ENCODE measurements around the gene ZNF711.
A peak's percentile ranks its signal among the peaks of the same experiment; 100 is the strongest.
"Not testable (repeated sequence)": the region's sequence is repeated elsewhere in the genome, so short reads cannot be mapped to it uniquely, and the experiment has no call there.

Gene ZNF711

DNA sequence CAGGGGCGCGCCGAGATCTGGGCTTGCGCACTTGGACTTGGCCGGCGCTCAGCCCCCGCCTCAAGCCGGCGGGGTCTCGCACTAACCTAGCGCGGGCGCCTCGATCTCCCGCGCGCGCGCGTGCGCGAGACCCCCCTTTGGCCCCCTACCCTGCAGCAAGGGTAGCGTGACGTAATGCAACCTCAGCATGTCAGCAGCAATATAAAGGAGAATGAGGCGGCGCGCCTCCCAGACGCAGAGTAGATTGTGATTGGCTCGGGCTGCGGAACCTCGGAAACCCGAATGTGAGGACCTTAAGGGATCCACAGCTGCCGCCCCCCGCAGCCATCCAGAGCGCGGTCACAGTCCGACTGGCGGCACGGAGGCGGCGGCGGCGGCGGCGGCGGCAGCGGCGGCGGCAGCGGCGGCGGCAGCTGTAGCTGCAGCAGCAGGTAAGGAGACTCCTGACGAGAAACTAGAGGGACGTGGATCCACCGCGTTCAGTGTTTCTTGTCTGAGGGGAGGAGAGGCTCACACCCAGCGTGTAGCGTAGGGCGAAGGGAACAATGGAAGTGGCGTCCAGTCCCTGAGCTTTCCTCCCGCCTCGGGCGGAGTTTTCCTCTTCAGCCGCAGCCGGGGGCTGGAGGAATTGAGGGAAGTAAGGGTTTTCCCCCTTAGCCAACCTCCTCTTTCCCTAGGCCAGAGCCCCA is at the start of gene ZNF711, which contains the start of gene SATL1:
TSS of gene ZNF711 (plus strand) at position 231 of the 689 bp plus-strand sequence. CDS start 3,582 bp downstream, outside the sequence.
TSS of gene SATL1 (minus strand) at position 19 of the 689 bp plus-strand sequence. CDS start 134,811 bp downstream, outside the sequence.
- H3K4me1 ChIP-seq (ENCODE audit: control insufficient read depth, insufficient read depth, low read length), result no peaks in the 10 kb centered on the region
- H3K9ac ChIP-seq (ENCODE audit: low read length in 2 of 2), result peak within 1 kb of the TSS; percentile 22 to 51
- no peaks in the 10 kb centered on the region for H3K9me3 ChIP-seq (ENCODE audit: control insufficient read depth in 2 of 2, low read length in 2 of 2)
- H3K4me3 ChIP-seq (ENCODE audit: low read length in 2 of 2), result peak within 1 kb of the TSS; percentile 69 to 71
- H3K27ac ChIP-seq (ENCODE audit: low read length), result no peak within 1 kb of the TSS
- no peaks in the 10 kb centered on the region for H3K36me3 ChIP-seq (ENCODE audit: control insufficient read depth in 2 of 2, insufficient read depth in 2 of 2, low read length in 2 of 2)
- H3K27me3 ChIP-seq (ENCODE audit: control insufficient read depth in 1 of 2, insufficient read depth in 2 of 2, low read length in 2 of 2), result no peaks in the 10 kb centered on the region

DNA sequence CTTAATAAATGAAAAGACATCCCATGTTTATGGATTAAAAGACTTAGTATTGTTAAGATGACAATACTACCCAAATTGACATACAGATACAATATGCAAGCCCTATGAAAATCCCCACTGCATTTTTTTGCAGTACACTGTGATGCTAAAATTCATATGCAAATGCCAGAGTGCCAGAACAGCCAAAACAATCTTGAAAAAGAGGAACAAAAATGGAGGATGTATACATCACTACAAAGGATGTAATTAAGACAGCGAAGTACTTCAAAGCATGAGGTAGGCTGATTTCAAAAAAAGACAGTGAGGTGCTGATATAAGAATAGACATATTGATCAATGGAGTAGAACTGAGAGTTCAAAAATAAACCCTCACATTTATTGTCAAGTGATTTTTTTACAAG is 47.5 kb upstream of the ZNF711 start:
- no peak overlapping the region for H3K9ac ChIP-seq (ENCODE audit: low read length in 2 of 2)
- no peaks in the 10 kb centered on the region for H3K36me3 ChIP-seq (ENCODE audit: control insufficient read depth in 2 of 2, insufficient read depth in 2 of 2, low read length in 2 of 2)
- no peaks in the 10 kb centered on the region for H3K27me3 ChIP-seq (ENCODE audit: control insufficient read depth in 1 of 2, insufficient read depth in 2 of 2, low read length in 2 of 2)
- H3K4me3 ChIP-seq (ENCODE audit: low read length in 2 of 2), result no peak overlapping the region
- no peaks in the 10 kb centered on the region for H3K4me1 ChIP-seq (ENCODE audit: control insufficient read depth, insufficient read depth, low read length)
- H3K27ac ChIP-seq (ENCODE audit: low read length), result no peak overlapping the region
- no peaks in the 10 kb centered on the region for H3K9me3 ChIP-seq (ENCODE audit: control insufficient read depth in 2 of 2, low read length in 2 of 2)

DNA sequence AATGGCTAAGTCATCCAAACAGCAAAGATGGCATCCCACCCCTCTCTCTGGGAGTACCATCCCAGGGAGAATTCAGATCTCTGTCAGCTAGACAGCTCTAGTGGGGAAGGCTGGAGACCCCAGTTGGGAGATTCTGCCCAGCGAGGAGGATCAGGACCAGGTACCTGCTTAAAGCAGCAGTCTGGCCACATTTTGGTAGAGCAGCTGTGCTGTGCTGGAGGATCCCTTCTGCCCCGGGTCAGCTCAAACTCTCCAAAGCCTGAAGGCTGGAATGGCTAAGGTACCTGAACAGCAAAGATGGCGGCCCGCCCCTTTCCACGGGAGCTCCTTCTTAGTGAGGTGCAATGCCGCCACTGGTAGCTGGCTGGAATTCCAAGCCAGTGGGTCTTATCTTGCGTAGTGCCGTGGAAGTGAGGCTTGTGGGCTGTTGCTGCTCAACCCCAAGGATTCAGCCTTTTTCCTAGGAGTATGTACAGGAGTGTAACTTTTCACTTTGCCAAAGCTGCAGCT is 40.3 kb upstream of the ZNF711 start:
- Histone ChIP-seq H3K36me3 (ENCODE audit: control insufficient read depth in 2 of 2, insufficient read depth in 2 of 2, low read length in 2 of 2) (no peaks in the 10 kb centered on the region), H3K9me3 (ENCODE audit: control insufficient read depth in 2 of 2, low read length in 2 of 2) (no peaks in the 10 kb centered on the region), H3K27me3 (ENCODE audit: control insufficient read depth in 1 of 2, insufficient read depth in 2 of 2, low read length in 2 of 2) (peaks cover 0 to 2% of the 10 kb centered on the region in 2 donors), H3K4me1 (ENCODE audit: control insufficient read depth, insufficient read depth, low read length) (no peaks in the 10 kb centered on the region), H3K9ac (ENCODE audit: low read length in 2 of 2) (no peak overlapping the region), H3K27ac (ENCODE audit: low read length) (no peak overlapping the region), H3K4me3 (ENCODE audit: low read length in 2 of 2) (no peak overlapping the region)

DNA sequence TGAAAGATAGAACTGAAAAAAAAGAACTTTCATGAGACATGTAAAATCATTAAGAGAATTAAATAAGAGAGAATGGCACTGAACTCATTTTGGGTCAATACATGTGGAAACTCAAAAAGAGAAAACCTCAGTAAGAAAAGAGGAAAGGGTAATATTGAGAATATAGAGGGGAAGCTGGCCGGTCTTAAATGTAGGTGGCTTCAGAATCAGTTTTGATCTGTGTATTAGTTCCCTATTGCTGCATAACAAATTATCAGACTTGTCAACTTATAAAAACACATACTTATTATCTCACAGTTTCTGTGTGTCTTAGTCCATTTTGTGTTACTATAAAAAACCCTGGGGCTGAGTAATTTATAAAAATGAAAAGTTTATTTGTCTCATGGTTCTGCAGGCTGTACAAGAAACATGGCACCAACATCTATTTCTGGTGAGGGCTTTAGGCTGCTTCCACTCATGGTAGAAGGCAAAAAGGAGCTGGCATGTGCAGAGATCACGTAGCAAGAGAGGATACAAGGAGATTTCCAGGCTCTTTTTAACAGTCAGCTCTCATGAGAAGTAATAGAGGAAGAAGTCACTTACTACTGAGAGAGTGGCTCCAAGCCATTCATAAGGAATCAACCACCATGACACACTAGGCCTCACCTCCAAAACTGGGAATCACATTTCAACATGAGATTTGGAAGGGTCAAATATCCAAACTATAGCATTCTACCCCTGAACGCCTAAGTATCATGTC is 29.8 kb upstream of the ZNF711 start:
- no peaks in the 10 kb centered on the region for H3K27me3 ChIP-seq (ENCODE audit: control insufficient read depth in 1 of 2, insufficient read depth in 2 of 2, low read length in 2 of 2)
- H3K27ac ChIP-seq (ENCODE audit: low read length), result no peak overlapping the region
- H3K4me3 ChIP-seq (ENCODE audit: low read length in 2 of 2), result no peak overlapping the region
- H3K4me1 ChIP-seq (ENCODE audit: control insufficient read depth, insufficient read depth, low read length), result no peaks in the 10 kb centered on the region
- H3K9me3 ChIP-seq (ENCODE audit: control insufficient read depth in 2 of 2, low read length in 2 of 2), result no peaks in the 10 kb centered on the region
- H3K36me3 ChIP-seq (ENCODE audit: control insufficient read depth in 2 of 2, insufficient read depth in 2 of 2, low read length in 2 of 2), result no peaks in the 10 kb centered on the region
- H3K9ac ChIP-seq (ENCODE audit: low read length in 2 of 2), result no peak overlapping the region

DNA sequence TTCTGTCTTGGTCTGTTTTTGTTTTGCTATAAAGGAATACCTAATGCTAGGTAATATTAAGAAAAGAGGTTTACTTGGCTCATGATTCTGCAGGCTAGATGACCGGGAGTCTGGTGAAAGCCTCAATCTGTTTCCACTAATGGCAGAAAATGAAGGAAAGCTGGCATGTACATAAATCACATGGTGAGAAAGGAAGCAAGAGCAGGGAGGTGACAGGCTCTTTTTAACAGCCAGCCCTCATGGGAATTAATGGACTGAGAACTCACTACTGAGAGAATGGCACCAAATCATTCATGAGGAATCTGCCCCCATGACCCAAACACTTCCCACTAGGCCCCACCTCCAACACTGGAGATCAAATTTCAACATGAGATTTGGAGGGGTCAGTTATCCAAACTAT is 27.8 kb upstream of the ZNF711 start:
- Histone ChIP-seq H3K4me3 (ENCODE audit: low read length in 2 of 2) (no peak overlapping the region), H3K27ac (ENCODE audit: low read length) (no peak overlapping the region), H3K9ac (ENCODE audit: low read length in 2 of 2) (no peak overlapping the region), H3K4me1 (ENCODE audit: control insufficient read depth, insufficient read depth, low read length) (no peaks in the 10 kb centered on the region), H3K36me3 (ENCODE audit: control insufficient read depth in 2 of 2, insufficient read depth in 2 of 2, low read length in 2 of 2) (no peaks in the 10 kb centered on the region), H3K9me3 (ENCODE audit: control insufficient read depth in 2 of 2, low read length in 2 of 2) (no peaks in the 10 kb centered on the region), H3K27me3 (ENCODE audit: control insufficient read depth in 1 of 2, insufficient read depth in 2 of 2, low read length in 2 of 2) (no peaks in the 10 kb centered on the region)

DNA sequence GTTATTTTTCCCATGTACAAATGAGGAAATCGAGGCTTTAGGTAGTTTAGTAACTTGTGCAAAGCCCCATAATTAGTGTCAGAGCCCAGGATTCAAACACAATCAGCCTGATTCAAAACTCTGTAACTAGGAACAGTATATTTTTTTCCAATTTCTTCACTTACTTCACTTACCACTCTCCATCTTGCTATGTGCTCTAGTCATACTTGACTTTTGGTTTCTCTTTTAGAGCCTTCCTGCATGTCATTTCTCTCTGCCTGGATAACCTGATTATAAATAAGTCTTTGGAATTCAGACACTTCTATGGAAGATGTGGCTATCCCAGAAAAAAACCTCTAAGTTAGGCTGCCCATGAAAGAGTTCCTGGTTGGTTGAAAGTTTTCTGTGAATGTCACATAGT is 22.4 kb upstream of the ZNF711 start:
- Histone ChIP-seq H3K4me3 (ENCODE audit: low read length in 2 of 2) (no peak overlapping the region), H3K9ac (ENCODE audit: low read length in 2 of 2) (no peak overlapping the region), H3K36me3 (ENCODE audit: control insufficient read depth in 2 of 2, insufficient read depth in 2 of 2, low read length in 2 of 2) (no peaks in the 10 kb centered on the region), H3K4me1 (ENCODE audit: control insufficient read depth, insufficient read depth, low read length) (no peaks in the 10 kb centered on the region), H3K27me3 (ENCODE audit: control insufficient read depth in 1 of 2, insufficient read depth in 2 of 2, low read length in 2 of 2) (no peaks in the 10 kb centered on the region), H3K9me3 (ENCODE audit: control insufficient read depth in 2 of 2, low read length in 2 of 2) (no peaks in the 10 kb centered on the region), H3K27ac (ENCODE audit: low read length) (no peak overlapping the region)

DNA sequence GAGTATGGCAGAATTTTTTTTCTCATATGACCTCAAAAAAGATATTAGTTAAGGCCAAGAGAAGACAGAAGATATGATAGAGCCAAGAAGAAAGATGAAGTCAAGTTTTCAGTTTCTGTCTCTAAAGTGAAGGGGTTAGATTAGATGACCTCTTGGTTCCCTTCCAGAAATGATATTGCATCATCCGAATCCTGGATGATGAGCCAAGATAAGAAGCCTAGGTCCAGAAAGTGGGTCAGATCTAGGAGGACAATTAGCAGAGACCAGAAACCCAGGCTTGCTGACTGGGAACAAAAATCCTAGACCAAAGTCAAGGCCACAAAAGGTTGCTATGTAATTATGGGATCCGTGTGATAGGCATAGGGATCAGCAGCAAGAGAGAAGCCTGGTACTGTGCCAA is 20.4 kb upstream of the ZNF711 start:
- Histone ChIP-seq H3K9ac (ENCODE audit: low read length in 2 of 2) (no peak overlapping the region), H3K36me3 (ENCODE audit: control insufficient read depth in 2 of 2, insufficient read depth in 2 of 2, low read length in 2 of 2) (no peaks in the 10 kb centered on the region), H3K9me3 (ENCODE audit: control insufficient read depth in 2 of 2, low read length in 2 of 2) (no peaks in the 10 kb centered on the region), H3K27me3 (ENCODE audit: control insufficient read depth in 1 of 2, insufficient read depth in 2 of 2, low read length in 2 of 2) (no peaks in the 10 kb centered on the region), H3K4me1 (ENCODE audit: control insufficient read depth, insufficient read depth, low read length) (no peaks in the 10 kb centered on the region), H3K4me3 (ENCODE audit: low read length in 2 of 2) (no peak overlapping the region), H3K27ac (ENCODE audit: low read length) (no peak overlapping the region)

DNA sequence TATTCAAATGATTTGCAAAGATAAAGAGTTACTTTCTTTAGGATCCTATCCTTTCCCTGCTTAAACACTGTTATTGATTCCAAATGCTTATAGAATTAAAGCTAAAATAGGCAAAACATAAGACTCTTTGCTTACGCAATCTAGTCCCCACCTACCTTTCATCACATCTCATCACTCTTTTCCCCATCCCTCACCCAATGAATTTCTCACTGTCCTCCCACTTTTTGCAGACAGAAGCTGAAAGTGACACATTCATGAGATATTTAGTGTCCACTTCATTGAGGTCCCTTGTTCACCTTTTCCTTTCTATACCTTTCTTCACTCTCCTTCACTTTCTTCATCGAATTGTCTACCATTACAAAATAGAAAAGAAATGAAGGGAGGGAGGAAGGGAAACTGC is 636 bp upstream of the ZNF711 start:
- no peaks in the 10 kb centered on the region for H3K36me3 ChIP-seq (ENCODE audit: control insufficient read depth in 2 of 2, insufficient read depth in 2 of 2, low read length in 2 of 2)
- no peaks in the 10 kb centered on the region for H3K9me3 ChIP-seq (ENCODE audit: control insufficient read depth in 2 of 2, low read length in 2 of 2)
- H3K27me3 ChIP-seq (ENCODE audit: control insufficient read depth in 1 of 2, insufficient read depth in 2 of 2, low read length in 2 of 2), result no peaks in the 10 kb centered on the region
- H3K4me1 ChIP-seq (ENCODE audit: control insufficient read depth, insufficient read depth, low read length), result no peaks in the 10 kb centered on the region
- no peak overlapping the region for H3K9ac ChIP-seq (ENCODE audit: low read length in 2 of 2)
- peak overlapping the region in 1 of 2 donors; percentile 71 for H3K4me3 ChIP-seq (ENCODE audit: low read length in 2 of 2)
- H3K27ac ChIP-seq (ENCODE audit: low read length), result no peak overlapping the region

DNA sequence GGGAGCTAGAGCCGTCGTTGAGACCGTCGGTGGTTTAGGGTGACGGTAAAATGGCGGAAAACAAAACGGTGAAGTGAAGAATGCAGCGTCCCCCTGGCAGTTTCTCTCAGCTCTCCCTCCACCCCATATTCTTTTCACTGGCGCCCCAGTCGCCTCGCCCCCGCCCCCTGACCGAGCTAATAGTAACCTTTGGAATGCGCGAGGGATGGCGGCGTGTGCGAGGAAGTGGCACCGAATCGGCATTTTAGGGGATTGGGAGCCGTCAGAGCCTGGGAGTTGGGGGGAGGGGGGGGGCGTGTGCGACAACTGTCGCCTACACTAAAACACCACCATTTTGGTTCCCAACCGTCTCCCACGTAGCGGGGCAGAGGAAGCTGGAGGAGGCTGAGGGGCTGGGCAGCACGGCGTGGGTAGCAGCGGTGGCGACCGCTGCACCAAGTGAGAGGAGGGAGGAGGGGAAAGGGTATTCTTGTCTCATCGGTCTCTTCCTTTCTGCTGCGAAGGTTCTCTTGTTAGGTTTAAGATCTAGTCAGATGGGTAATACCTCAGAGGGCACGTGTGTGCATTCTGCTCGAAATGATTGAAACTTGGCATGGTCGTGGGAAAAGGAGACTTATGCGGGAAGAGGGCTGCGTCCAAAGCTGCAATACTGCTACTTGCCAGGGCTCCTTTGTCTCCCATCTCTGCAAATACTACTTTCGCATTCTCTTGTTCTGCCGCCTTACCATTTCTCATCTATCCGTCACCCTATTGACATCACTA is 840 bp downstream of the ZNF711 start:
- H3K4me1 ChIP-seq (ENCODE audit: control insufficient read depth, insufficient read depth, low read length), result no peaks in the 10 kb centered on the region
- H3K9ac ChIP-seq (ENCODE audit: low read length in 2 of 2), result peak overlapping the region; percentile 22 to 51
- H3K27me3 ChIP-seq (ENCODE audit: control insufficient read depth in 1 of 2, insufficient read depth in 2 of 2, low read length in 2 of 2), result no peaks in the 10 kb centered on the region
- H3K9me3 ChIP-seq (ENCODE audit: control insufficient read depth in 2 of 2, low read length in 2 of 2), result no peaks in the 10 kb centered on the region
- H3K4me3 ChIP-seq (ENCODE audit: low read length in 2 of 2), result peak overlapping the region; percentile 69 to 71
- no peak overlapping the region for H3K27ac ChIP-seq (ENCODE audit: low read length)
- H3K36me3 ChIP-seq (ENCODE audit: control insufficient read depth in 2 of 2, insufficient read depth in 2 of 2, low read length in 2 of 2), result no peaks in the 10 kb centered on the region

DNA sequence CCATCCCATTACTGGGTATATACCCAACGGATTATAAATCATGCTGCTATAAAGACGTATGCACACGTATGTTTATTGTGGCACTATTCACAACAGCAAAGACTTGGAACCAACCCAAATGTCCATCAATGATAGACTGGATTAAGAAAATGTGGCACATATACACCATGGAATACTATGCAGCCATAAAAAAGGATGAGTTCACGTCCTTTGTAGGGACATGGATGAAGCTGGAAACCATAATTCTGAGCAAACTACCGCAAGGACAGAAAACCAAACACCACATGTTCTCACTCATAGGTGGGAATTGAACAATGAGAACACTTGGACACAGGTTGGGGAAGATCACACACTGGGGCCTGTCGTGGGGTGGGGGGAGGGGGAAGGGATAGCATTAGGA is 41.5 kb downstream of the ZNF711 start:
- H3K9me3 ChIP-seq (ENCODE audit: control insufficient read depth in 2 of 2, low read length in 2 of 2); H3K27me3 ChIP-seq (ENCODE audit: control insufficient read depth in 1 of 2, insufficient read depth in 2 of 2, low read length in 2 of 2); H3K4me1 ChIP-seq (ENCODE audit: control insufficient read depth, insufficient read depth, low read length); H3K36me3 ChIP-seq (ENCODE audit: control insufficient read depth in 2 of 2, insufficient read depth in 2 of 2, low read length in 2 of 2); H3K27ac ChIP-seq (ENCODE audit: low read length); H3K9ac ChIP-seq (ENCODE audit: low read length in 2 of 2); H3K4me3 ChIP-seq (ENCODE audit: low read length in 2 of 2): not testable (repeated sequence)

All from stomach smooth muscle (tissue), 2 donors.